H1 (cell line): ENCODE measurements around the gene HLA-C. TPM values are rescaled to one million over a fixed set of nuclear protein-coding genes. Genes with fewer than 3 reads are reported as not detected.

Experiments used
- CTCF ChIA-PET: fragments of 300-600 bp; sonication (Branson Sonifier 250); formaldehyde crosslinking; loops from one replicate; lab custom pipeline; 2021; ENCODE audit not compliant: partially characterized antibody; lab: Charles Lee
- POLR2A ChIA-PET: fragments of 300-600 bp; sonication (Branson Sonifier 250); formaldehyde crosslinking; loops from one replicate; lab custom pipeline; 2021; ENCODE audit warnings: inconsistent platforms; ENCODE audit not compliant: partially characterized antibody; lab: Charles Lee
- DNase-seq, 2 experiments: peaks; one replicate each; pipeline versions ENCODE4 v3.0.0 to v3.0.0-alpha.2; 2010 to 2022; ENCODE audit warnings: low spot score in 2 of 2, low read depth in 1 of 2, mixed read lengths in 1 of 2
- FAIRE-seq: peaks from 2 replicates; lab custom pipeline; 2011; peaks lifted over from hg19 to GRCh38; lab: Jason Lieb, UNC
- H2AFZ ChIP-seq: 2 replicates; pipeline ENCODE4 v1.8.1; 2012; ENCODE audit warnings: low read length, inconsistent platforms
- H2AK5ac ChIP-seq: 2 replicates; pipeline ENCODE4 v1.6.1; 2013; ENCODE audit warnings: low read depth, low read length
- H2BK120ac ChIP-seq: replicated peaks from 2 replicates; pipeline ENCODE3; 2013; ENCODE audit warnings: low read depth, low read length, inconsistent platforms
- H2BK12ac ChIP-seq: 2 replicates; pipeline ENCODE4 v1.6.1; 2013; ENCODE audit warnings: low read depth, low read length
- H2BK15ac ChIP-seq: 2 replicates; pipeline ENCODE4 v1.6.1; 2013; ENCODE audit warnings: low read length
- H2BK20ac ChIP-seq: 2 replicates; pipeline ENCODE4 v1.6.1; 2013; ENCODE audit warnings: low read length
- H2BK5ac ChIP-seq: 2 replicates; pipeline ENCODE4 v1.6.1; 2013; ENCODE audit warnings: low read depth, low read length
- H3K14ac ChIP-seq: 2 replicates; pipeline ENCODE4 v1.6.1; 2013; ENCODE audit warnings: inconsistent platforms; ENCODE audit not compliant: insufficient read length
- H3K18ac ChIP-seq: 2 replicates; pipeline ENCODE4 v1.6.1; 2013; ENCODE audit warnings: low read length; ENCODE audit errors: extremely low read depth
- H3K23ac ChIP-seq: 2 replicates; pipeline ENCODE4 v1.6.1; 2013; ENCODE audit warnings: inconsistent platforms; ENCODE audit not compliant: insufficient read length
- H3K23me2 ChIP-seq: 2 replicates; pipeline ENCODE4 v1.6.1; 2013; ENCODE audit warnings: low read depth, low read length
- H3K27ac ChIP-seq: 2 replicates; pipeline ENCODE4 v1.6.1; 2011; ENCODE audit warnings: low read depth, low read length, inconsistent platforms
- H3K27me3 ChIP-seq, 4 experiments: replicated peaks in 1 of 4; 1 replicate in 1 of 4; 2 replicates in 3 of 4; pipeline versions ENCODE4 v1.6.1 to v1.8.1; 2011 to 2013; ENCODE audit warnings: low read length in 3 of 4, mild to moderate bottlenecking in 3 of 4, inconsistent platforms in 2 of 4, mixed read lengths in 2 of 4, moderate library complexity in 1 of 4; ENCODE audit not compliant: control insufficient read depth in 3 of 4, insufficient read depth in 3 of 4; ENCODE audit errors: extremely low read depth in 1 of 4
- H3K36me3 ChIP-seq, 4 experiments: 2 replicates each; pipeline versions ENCODE4 v1.6.1 to v1.8.1; 2011 to 2013; ENCODE audit warnings: mild to moderate bottlenecking in 4 of 4, low read length in 3 of 4, moderate library complexity in 2 of 4, control low read depth in 1 of 4, inconsistent platforms in 1 of 4; ENCODE audit not compliant: insufficient read depth in 4 of 4, control insufficient read depth in 2 of 4
- H3K4ac ChIP-seq: replicated peaks from 2 replicates; pipeline ENCODE3; 2013; ENCODE audit warnings: low read length, low read depth, mixed read lengths, inconsistent platforms; ENCODE audit not compliant: insufficient read length
- H3K4me1 ChIP-seq, 4 experiments: replicated peaks in 1 of 4; 1 replicate in 1 of 4; 2 replicates in 3 of 4; pipeline versions ENCODE4 v1.6.1 to v1.8.1; 2011 to 2013; ENCODE audit warnings: low read length in 3 of 4, inconsistent platforms in 2 of 4, mixed read lengths in 1 of 4; ENCODE audit not compliant: insufficient read depth in 4 of 4, control insufficient read depth in 3 of 4
- H3K4me2 ChIP-seq, 2 experiments: 2 replicates each; pipeline versions ENCODE4 v1.6.1 to v1.8.1; 2011 to 2013; ENCODE audit warnings: low read depth in 2 of 2, low read length in 2 of 2, control low read depth in 1 of 2, inconsistent platforms in 1 of 2, mild to moderate bottlenecking in 1 of 2; ENCODE audit not compliant: insufficient read depth in 1 of 2
- H3K4me3 ChIP-seq, 4 experiments: fragments of 200-600, 300-600 bp in 1 of 4; sonication (generic), shearing (Covaris generic), sonication (Bioruptor Twin) in 1 of 4; 2 replicates each; pipeline versions ENCODE4 v1.5.1 to v1.8.1; 2011 to 2016; ENCODE audit warnings: low read length in 4 of 4, low read depth in 3 of 4, control low read depth in 2 of 4, inconsistent platforms in 2 of 4, mild to moderate bottlenecking in 2 of 4, mixed read lengths in 1 of 4, moderate library complexity in 1 of 4; ENCODE audit not compliant: insufficient read depth in 2 of 4; ENCODE audit errors: extremely low read depth in 1 of 4
- H3K56ac ChIP-seq: replicated peaks from 2 replicates; pipeline ENCODE3; 2013; ENCODE audit warnings: low read depth, mild to moderate bottlenecking, mixed read lengths, low read length, inconsistent platforms; ENCODE audit not compliant: insufficient read length
- H3K79me1 ChIP-seq: 2 replicates; pipeline ENCODE4 v1.6.1; 2013; ENCODE audit warnings: low read depth, low read length, control low read depth
- H3K79me2 ChIP-seq, 2 experiments: 2 replicates each; pipeline versions ENCODE4 v1.6.1 to v1.8.1; 2012 to 2013; ENCODE audit warnings: low read length in 2 of 2, mild to moderate bottlenecking in 2 of 2, inconsistent platforms in 1 of 2; ENCODE audit not compliant: insufficient read depth in 2 of 2, control insufficient read depth in 1 of 2
- H3K9ac ChIP-seq, 4 experiments: replicated peaks in 1 of 4; 1 replicate in 1 of 4; 2 replicates in 3 of 4; pipeline versions ENCODE4 v1.6.1 to v1.8.1; 2011 to 2013; ENCODE audit warnings: low read depth in 3 of 4, low read length in 3 of 4, control low read depth in 2 of 4, mild to moderate bottlenecking in 2 of 4, moderate library complexity in 2 of 4, inconsistent platforms in 1 of 4; ENCODE audit errors: extremely low read depth in 1 of 4
- H3K9me3 ChIP-seq, 2 experiments: 2 replicates each; pipeline versions ENCODE4 v1.6.1 to v1.8.1; 2012 to 2013; ENCODE audit warnings: mild to moderate bottlenecking in 2 of 2, moderate library complexity in 2 of 2, control low read depth in 1 of 2, inconsistent platforms in 1 of 2, low read depth in 1 of 2, low read length in 1 of 2, mixed read lengths in 1 of 2; ENCODE audit not compliant: insufficient read depth in 2 of 2
- H4K20me1 ChIP-seq, 2 experiments: replicated peaks in 1 of 2; 2 replicates each; pipeline versions ENCODE3 to v1.8.1; 2011 to 2013; ENCODE audit warnings: inconsistent platforms in 2 of 2, low read length in 2 of 2, mild to moderate bottlenecking in 1 of 2; ENCODE audit not compliant: insufficient read depth in 2 of 2, control insufficient read depth in 1 of 2
- H4K5ac ChIP-seq: 2 replicates; pipeline ENCODE4 v1.6.1; 2013; ENCODE audit warnings: low read length, low read depth, mixed read lengths, inconsistent platforms; ENCODE audit not compliant: insufficient read length
- H4K8ac ChIP-seq: 2 replicates; pipeline ENCODE4 v1.8.0; 2013; ENCODE audit warnings: mild to moderate bottlenecking, moderate library complexity, low read length, inconsistent platforms; ENCODE audit not compliant: insufficient read depth; ENCODE audit errors: extremely low read depth
- H4K91ac ChIP-seq: replicated peaks from 2 replicates; pipeline ENCODE3; 2013; ENCODE audit warnings: low read length, mixed read lengths, inconsistent platforms; ENCODE audit not compliant: insufficient read length
- CBX8 ChIP-seq: fragments of 300-800, 300-1000 bp; sonication (generic); IDR thresholded peaks from 2 replicates; pipeline ENCODE4 v1.7.1; 2016; ENCODE audit warnings: low read depth, low read length, borderline replicate concordance
- CEBPB ChIP-seq: IDR thresholded peaks from 2 replicates; pipeline ENCODE4 v1.6.1; 2012; ENCODE audit warnings: low read depth, low read length
- CTCF ChIP-seq, 3 experiments: IDR thresholded peaks; 1 replicate in 2 of 3; 2 replicates in 1 of 3; pipeline versions ENCODE4 v1.5.1 to v1.6.1; 2011; ENCODE audit warnings: low read length in 3 of 3, mild to moderate bottlenecking in 3 of 3, inconsistent platforms in 2 of 3, low read depth in 1 of 3, moderate library complexity in 1 of 3; ENCODE audit not compliant: insufficient read depth in 1 of 3; ENCODE audit errors: control extremely low read depth in 1 of 3
- GTF2F1 ChIP-seq: IDR thresholded peaks from 2 replicates; pipeline ENCODE4 v1.6.1; 2012; ENCODE audit warnings: low read depth, low read length, improper control_type of control experiment, borderline replicate concordance
- JUN ChIP-seq: IDR thresholded peaks from 2 replicates; pipeline ENCODE4 v1.6.1; 2011; ENCODE audit warnings: low read depth, mild to moderate bottlenecking, improper control_type of control experiment, low read length
- MAX ChIP-seq: IDR thresholded peaks from 2 replicates; pipeline ENCODE4 v1.6.1; 2012; ENCODE audit warnings: inconsistent platforms
- NRF1 ChIP-seq: IDR thresholded peaks from 2 replicates; pipeline ENCODE4 v1.6.1; 2011; ENCODE audit warnings: mild to moderate bottlenecking, low read depth, low read length, improper control_type of control experiment
- RXRA ChIP-seq: IDR thresholded peaks from 2 replicates; pipeline ENCODE4 v1.6.1; 2011; ENCODE audit warnings: low read depth, mild to moderate bottlenecking, low read length, moderate library complexity; ENCODE audit not compliant: insufficient read depth
- SP2 ChIP-seq: IDR thresholded peaks from 2 replicates; pipeline ENCODE4 v1.6.1; 2012; ENCODE audit warnings: mild to moderate bottlenecking, low read length, inconsistent platforms
- SP4 ChIP-seq: IDR thresholded peaks from 2 replicates; pipeline ENCODE4 v1.6.1; 2012; ENCODE audit warnings: low read length, inconsistent platforms
- ZNF274 ChIP-seq: IDR thresholded peaks from 2 replicates; pipeline ENCODE4 v1.7.0; 2012; ENCODE audit warnings: low read length, borderline replicate concordance; ENCODE audit errors: extremely low read depth
- WGBS, 2 experiments: shearing (Covaris generic) in 1 of 2; methylation state at CpG; one replicate each; pipeline versions ENCODE4 v1.1.6 to v1.1.7; 2013 to 2015; ENCODE audit warnings: low lambda C conversion rate in 2 of 2, mixed read lengths in 2 of 2, inconsistent platforms in 1 of 2, low coverage in 1 of 2, missing lambda C conversion rate in 1 of 2; ENCODE audit not compliant: insufficient replicate concordance in 2 of 2, insufficient coverage in 1 of 2, insufficient read length in 1 of 2; ENCODE audit errors: extremely low coverage in 1 of 2, missing lambda C conversion rate in 1 of 2; 5-methylcytosine and 5-hydroxymethylcytosine counted together
- polyA plus RNA-seq, 7 experiments: library from polyadenylated mRNA; depleted of rRNA in 3 of 7; stranded (reverse) in 5 of 7; unstranded in 2 of 7; fragments of >200 nt in 5 of 7; fragments of 200-250 nt in 2 of 7; gene quantifications; 1 replicate in 5 of 7; 2 replicates in 1 of 7; 4 replicates in 1 of 7; pipeline versions ENCODE4 v1.2.1 to v1.2.3, GENCODE V29; 2011 to 2013; ENCODE audit warnings: missing spikeins in 2 of 7, mixed read lengths in 2 of 7
- total RNA-seq: library from RNA; stranded (reverse); fragmentation: NEBNext Ultra II Directional; extraction: Animal tissue kit (Norgen Biotek cat#: 25700); gene quantifications from 2 replicates; pipeline ENCODE4 v1.2.1, GENCODE V29; 2021

The HLA-C gene
- total and polyA plus RNA-seq, 2 of the 8 experiments (the other 6 are each of a cell fraction or from before 2014, with no cell fraction given) = 245 to 360 TPM

- H3K36me3 ChIP-seq = no peaks in the 10 kb centered on the region
- no peak overlapping the region for H3K23ac ChIP-seq
- no peak overlapping the region for H2BK20ac ChIP-seq
- H3K79me1 ChIP-seq = no peaks in the 10 kb centered on the region
- no peak overlapping the region for H2BK12ac ChIP-seq
- peaks cover 8% of the 10 kb centered on the region; the same call in 1 of the 2 replicates for H3K23me2 ChIP-seq
- no peak overlapping the region for H4K91ac ChIP-seq
- no peak overlapping the region for H2AK5ac ChIP-seq
- no peak overlapping the region for H3K18ac ChIP-seq
- FAIRE-seq (no peak), DNase-seq (no peak)
- H2BK120ac ChIP-seq = no peak overlapping the region
- WGBS, 2 experiments = 95% methylated on average over 2 of the region's 2 CpGs; no CpG with 5 or more reads in 1 of the 2 experiments
- no peak overlapping the region; a peak in 1 of 4 replicates for H3K4me2 ChIP-seq
- H3K79me2 ChIP-seq = no peaks in the 10 kb centered on the region
- POLR2A ChIA-PET = no interaction called here
- no peak overlapping the region for H3K14ac ChIP-seq
- H3K4me1 ChIP-seq = peaks cover 0 to 2% (median 0%) of the 10 kb centered on the region in 4 experiments; a peak in 3 of 7 replicates
- H4K5ac ChIP-seq = no peak overlapping the region
- no peak overlapping the region for H3K4ac ChIP-seq
- H2AFZ ChIP-seq = no peak overlapping the region
- H3K4me3 ChIP-seq = no peak overlapping the region
- CTCF ChIA-PET = interaction anchor here (1.6 to 2.9 kb wide), 2 partner anchors 58 to 113 kb away, joined by 8 to 13 read pairs; no protein-coding TSS in a partner anchor
- no peak overlapping the region for H3K56ac ChIP-seq
- no peak overlapping the region for H2BK15ac ChIP-seq
- H3K9me3 ChIP-seq = no peaks in the 10 kb centered on the region
- peaks cover 0 to 7% (median 4%) of the 10 kb centered on the region in 4 experiments; a peak in 4 of 7 replicates for H3K27me3 ChIP-seq
- no peak overlapping the region for H2BK5ac ChIP-seq
- H3K27ac ChIP-seq = no peak overlapping the region
- no peaks in the 10 kb centered on the region for H4K20me1 ChIP-seq
- H3K9ac ChIP-seq = no peak overlapping the region
- no peak overlapping the region for H4K8ac ChIP-seq
- TF ChIP-seq SP4 (no peak), JUN (no peak), NRF1 (no peak), ZNF274 (no peak), MAX (no peak), SP2 (no peak), GTF2F1 (no peak), CTCF (IDR thresholded peaks at IDR 0.05; ENCODE audit: control extremely low read depth in 1 of 3, insufficient read depth in 1 of 3, low read depth in 1 of 3, low read length in 3 of 3) (no peak), RXRA (no peak), CBX8 (no peak), CEBPB (no peak)
Measured at GRCh38 chr6:31309641-31310040, 37.7 kb upstream of the HLA-C start.
